KMS-11 (cell line): ENCODE measurements around the gene NAA35.

Experiments
- H2AFZ ChIP-seq: fragments of 200-600 bp; sonication (generic); 2 replicates; pipeline ENCODE4 v1.6.1; 2016; ENCODE audit warnings: antibody characterized with exemption, mixed run types, low read depth
- H3K27ac ChIP-seq: fragments of 200-600 bp; sonication (generic); 2 replicates; pipeline ENCODE4 v1.6.1; 2016; ENCODE audit warnings: mild to moderate bottlenecking, mixed run types
- H3K27me3 ChIP-seq: fragments of 200-600 bp; sonication (generic); 2 replicates; pipeline ENCODE4 v1.6.1; 2017; ENCODE audit warnings: mild to moderate bottlenecking, low read depth, mixed run types, moderate library complexity; ENCODE audit not compliant: insufficient read depth
- H3K36me3 ChIP-seq: fragments of 200-600 bp; sonication (generic); 2 replicates; pipeline ENCODE4 v1.6.1; 2017; ENCODE audit warnings: mild to moderate bottlenecking, mixed run types; ENCODE audit not compliant: insufficient read depth
- H3K4me1 ChIP-seq: fragments of 200-600 bp; sonication (generic); 2 replicates; pipeline ENCODE4 v1.6.1; 2016; ENCODE audit warnings: mild to moderate bottlenecking, low read depth, mixed run types; ENCODE audit not compliant: poor library complexity, severe bottlenecking
- H3K4me2 ChIP-seq: fragments of 200-600 bp; sonication (generic); 2 replicates; pipeline ENCODE4 v1.7.0; 2016; ENCODE audit warnings: mild to moderate bottlenecking, mixed run types
- H3K4me3 ChIP-seq: fragments of 200-600 bp; sonication (generic); IDR thresholded peaks from 2 replicates; pipeline ENCODE4 v1.6.1; 2017; ENCODE audit warnings: low read depth, low read length, mixed read lengths; ENCODE audit not compliant: insufficient read depth
- H3K79me2 ChIP-seq: fragments of 200-600 bp; sonication (generic); 2 replicates; pipeline ENCODE4 v1.6.1; 2016; ENCODE audit warnings: low read depth, mixed run types; ENCODE audit not compliant: insufficient read depth
- H3K9ac ChIP-seq: fragments of 200-600 bp; sonication (generic); 2 replicates; pipeline ENCODE4 v1.6.1; 2016; ENCODE audit warnings: mild to moderate bottlenecking, mixed run types
- H4K20me1 ChIP-seq: fragments of 200-600 bp; sonication (generic); 2 replicates; pipeline ENCODE4 v1.6.1; 2016; ENCODE audit warnings: mild to moderate bottlenecking, mixed run types; ENCODE audit not compliant: insufficient read depth
- CTCF ChIP-seq: fragments of 200-600 bp; sonication (generic); conservative IDR thresholded peaks from 2 replicates; pipeline ENCODE4 v1.6.1; 2017; ENCODE audit warnings: low read depth, mild to moderate bottlenecking, antibody characterized with exemption, low read length, moderate library complexity, mixed read lengths

NAA35 gene

GRCh38 chr9:86034863-86035734, 94.2 kb downstream of the NAA35 start:
- Histone ChIP-seq H3K4me3 (no peak overlapping the region), H3K27me3 (no peaks in the 10 kb centered on the region), H3K27ac (no peak overlapping the region), H2AFZ (no peak overlapping the region), H3K79me2 (no peaks in the 10 kb centered on the region), H4K20me1 (no peaks in the 10 kb centered on the region), H3K9ac (no peak overlapping the region), H3K4me2 (no peak overlapping the region), H3K4me1 (no peaks in the 10 kb centered on the region), H3K36me3 (no peaks in the 10 kb centered on the region)
- TF ChIP-seq CTCF, result peak; percentile 70

- Histone ChIP-seq H3K36me3 (no peaks in the 10 kb centered on the region), H3K4me1 (no peaks in the 10 kb centered on the region), H3K27ac (no peak overlapping the region), H3K4me2 (no peak overlapping the region), H3K4me3 (no peak overlapping the region), H2AFZ (no peak overlapping the region), H3K27me3 (no peaks in the 10 kb centered on the region), H3K9ac (no peak overlapping the region), H3K79me2 (no peaks in the 10 kb centered on the region), H4K20me1 (no peaks in the 10 kb centered on the region)
- no peak for TF ChIP-seq CTCF
Observed at GRCh38 chr9:86035827-86036440, 95.0 kb downstream of the NAA35 start.

GRCh38 chr9:86036555-86036954, 95.6 kb downstream of the NAA35 start:
- Histone ChIP-seq H3K4me1 (no peaks in the 10 kb centered on the region), H3K36me3 (no peaks in the 10 kb centered on the region), H3K79me2 (no peaks in the 10 kb centered on the region), H3K4me2 (no peak overlapping the region), H3K27me3 (no peaks in the 10 kb centered on the region), H2AFZ (no peak overlapping the region), H3K9ac (no peak overlapping the region), H4K20me1 (no peaks in the 10 kb centered on the region), H3K27ac (no peak overlapping the region), H3K4me3 (no peak overlapping the region)
- TF ChIP-seq CTCF, result no peak

GRCh38 chr9:86039991-86040860, 99.3 kb downstream of the NAA35 start:
- Histone ChIP-seq H3K27me3 (no peaks in the 10 kb centered on the region), H2AFZ (no peak overlapping the region), H3K4me3 (no peak overlapping the region), H3K27ac (no peak overlapping the region), H3K36me3 (no peaks in the 10 kb centered on the region), H3K9ac (no peak overlapping the region), H3K79me2 (no peaks in the 10 kb centered on the region), H3K4me1 (no peaks in the 10 kb centered on the region), H3K4me2 (no peak overlapping the region), H4K20me1 (no peaks in the 10 kb centered on the region)
- no peak for TF ChIP-seq CTCF
